ENCODE results near the gene POFUT2.

POFUT2 gene

GRCh38 chr21:45297869-45298268 is 10.2 kb upstream of the POFUT2 start:
- no peak for DNase-seq (ENCODE audit: low spot score)

- no peak for DNase-seq (ENCODE audit: low spot score)
These were observed 9.6 kb upstream of the POFUT2 start for GRCh38 chr21:45297329-45297728.

- no peak for DNase-seq (ENCODE audit: low spot score)
These were observed 8.9 kb upstream of the POFUT2 start for GRCh38 chr21:45296638-45297037.

GRCh38 chr21:45295576-45296365 is 8.1 kb upstream of the POFUT2 start:
- no peak for DNase-seq (ENCODE audit: low spot score)

- peak; percentile 98 for DNase-seq (ENCODE audit: low spot score)
These were observed 7.0 kb upstream of the POFUT2 start for GRCh38 chr21:45294509-45295291.

- no peak for DNase-seq (ENCODE audit: low spot score)
These were observed 6.2 kb upstream of the POFUT2 start for GRCh38 chr21:45293726-45294401.

GRCh38 chr21:45293220-45293725 is 5.6 kb upstream of the POFUT2 start:
- DNase-seq (ENCODE audit: low spot score), result no peak

GRCh38 chr21:45292399-45293219 is 4.9 kb upstream of the POFUT2 start:
- DNase-seq (ENCODE audit: low spot score), result peak; percentile 88

GRCh38 chr21:45291613-45292398 is 4.1 kb upstream of the POFUT2 start:
- no peak for DNase-seq (ENCODE audit: low spot score)

- DNase-seq (ENCODE audit: low spot score), result no peak
These were observed 3.4 kb upstream of the POFUT2 start for GRCh38 chr21:45290948-45291612.

- DNase-seq (ENCODE audit: low spot score), result no peak
These were observed 2.2 kb upstream of the POFUT2 start for GRCh38 chr21:45289655-45290515.

- DNase-seq (ENCODE audit: low spot score), result no peak
These were observed 1.4 kb upstream of the POFUT2 start for GRCh38 chr21:45289134-45289533.

- no peak for DNase-seq (ENCODE audit: low spot score)
These were observed 746 bp upstream of the POFUT2 start for GRCh38 chr21:45288441-45288841.

- no peak for DNase-seq (ENCODE audit: low spot score)
These were observed 841 bp downstream of the POFUT2 start for GRCh38 chr21:45286671-45287437.

- no peak for DNase-seq (ENCODE audit: low spot score)
These were observed 2.3 kb downstream of the POFUT2 start for GRCh38 chr21:45285266-45285931.

GRCh38 chr21:45284456-45284741 is 3.3 kb downstream of the POFUT2 start:
- DNase-seq (ENCODE audit: low spot score), result no peak

- no peak for DNase-seq (ENCODE audit: low spot score)
These were observed 3.9 kb downstream of the POFUT2 start for GRCh38 chr21:45283611-45284455.
